Endothelial cell of umbilical vein (primary cell): ENCODE results near the gene TRDN.

ENCODE experiments used
- EZH2 ChIP-seq: IDR thresholded peaks from 2 replicates; pipeline ENCODE4 v1.6.1; 2012; ENCODE audit warnings: borderline replicate concordance, low read depth, mild to moderate bottlenecking, moderate library complexity, low read length, inconsistent platforms; ENCODE audit not compliant: severe bottlenecking
- FOS ChIP-seq: IDR thresholded peaks from 2 replicates; pipeline ENCODE4 v1.6.1; 2011; ENCODE audit warnings: mild to moderate bottlenecking, low read length, moderate library complexity, borderline replicate concordance; ENCODE audit not compliant: insufficient read depth
- GATA2 ChIP-seq: IDR thresholded peaks from 2 replicates; pipeline ENCODE4 v1.7.0; 2011; ENCODE audit warnings: low read depth, mild to moderate bottlenecking, moderate library complexity, mixed read lengths, low read length; ENCODE audit not compliant: insufficient read length, insufficient read depth
- JUN ChIP-seq: IDR thresholded peaks from 2 replicates; pipeline ENCODE4 v1.6.1; 2011; ENCODE audit warnings: borderline replicate concordance, low read depth; ENCODE audit not compliant: insufficient read length, insufficient read depth
- MYC ChIP-seq: IDR thresholded peaks from one replicate; pipeline ENCODE4 v1.6.1; 2011; ENCODE audit warnings: mild to moderate bottlenecking, low read depth, low read length
- POLR2A ChIP-seq: IDR thresholded peaks from 2 replicates; pipeline ENCODE4 v1.6.1; 2012; ENCODE audit warnings: low read depth, mild to moderate bottlenecking, control low read depth, low read length
- POLR2AphosphoS5 ChIP-seq: IDR thresholded peaks from 2 replicates; pipeline ENCODE4 v1.6.1; 2012; ENCODE audit warnings: low read depth, mild to moderate bottlenecking, control low read depth, low read length, moderate library complexity; ENCODE audit not compliant: insufficient read depth
- TF ChIP-seq, protein P1 (sequence below), 2 donors: IDR thresholded peaks; 1 replicate in 1 of 2; 2 replicates in 1 of 2; pipeline ENCODE4 v1.5.1; 2011; ENCODE audit warnings: low read length in 2 of 2, mild to moderate bottlenecking in 2 of 2, moderate library complexity in 2 of 2, control low read depth in 1 of 2, inconsistent platforms in 1 of 2, low read depth in 1 of 2; ENCODE audit not compliant: insufficient read depth in 1 of 2; ENCODE audit errors: extremely low read depth in 1 of 2
- TF ChIP-seq, protein P2 (sequence below): IDR thresholded peaks from 2 replicates; pipeline ENCODE4 v1.6.1; 2011; ENCODE audit not compliant: insufficient read depth, insufficient read length

DNA sequence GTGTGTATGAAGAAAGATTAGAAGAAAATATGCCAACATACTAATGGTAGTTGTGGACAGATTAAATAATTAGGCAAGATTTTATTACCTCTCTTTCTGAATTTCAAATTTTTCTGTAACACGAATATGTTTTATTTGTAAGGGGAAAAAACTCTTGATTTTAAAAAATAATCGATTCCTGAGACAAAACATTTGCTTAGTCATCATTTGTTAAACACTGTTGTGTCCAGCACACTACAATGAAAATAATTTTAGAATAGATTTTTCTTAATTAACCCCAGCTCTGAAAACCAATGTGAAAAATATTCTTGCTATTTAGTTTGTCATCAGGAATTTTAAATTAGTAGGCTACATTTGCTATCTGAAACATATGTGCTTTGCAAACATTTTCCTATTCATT, 253.0 kb downstream of the TRDN start:
- TF ChIP-seq POLR2A: no peak
- TF ChIP-seq EZH2: no peak
- TF ChIP-seq JUN: no peak
- no peak for TF ChIP-seq GATA2
- TF ChIP-seq, protein P1, sequence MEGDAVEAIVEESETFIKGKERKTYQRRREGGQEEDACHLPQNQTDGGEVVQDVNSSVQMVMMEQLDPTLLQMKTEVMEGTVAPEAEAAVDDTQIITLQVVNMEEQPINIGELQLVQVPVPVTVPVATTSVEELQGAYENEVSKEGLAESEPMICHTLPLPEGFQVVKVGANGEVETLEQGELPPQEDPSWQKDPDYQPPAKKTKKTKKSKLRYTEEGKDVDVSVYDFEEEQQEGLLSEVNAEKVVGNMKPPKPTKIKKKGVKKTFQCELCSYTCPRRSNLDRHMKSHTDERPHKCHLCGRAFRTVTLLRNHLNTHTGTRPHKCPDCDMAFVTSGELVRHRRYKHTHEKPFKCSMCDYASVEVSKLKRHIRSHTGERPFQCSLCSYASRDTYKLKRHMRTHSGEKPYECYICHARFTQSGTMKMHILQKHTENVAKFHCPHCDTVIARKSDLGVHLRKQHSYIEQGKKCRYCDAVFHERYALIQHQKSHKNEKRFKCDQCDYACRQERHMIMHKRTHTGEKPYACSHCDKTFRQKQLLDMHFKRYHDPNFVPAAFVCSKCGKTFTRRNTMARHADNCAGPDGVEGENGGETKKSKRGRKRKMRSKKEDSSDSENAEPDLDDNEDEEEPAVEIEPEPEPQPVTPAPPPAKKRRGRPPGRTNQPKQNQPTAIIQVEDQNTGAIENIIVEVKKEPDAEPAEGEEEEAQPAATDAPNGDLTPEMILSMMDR (IDR thresholded peaks at IDR 0.05; ENCODE audit: extremely low read depth in 1 of 2, insufficient read depth in 1 of 2, low read depth in 1 of 2, low read length in 2 of 2): no peak
- no peak for TF ChIP-seq POLR2AphosphoS5
- TF ChIP-seq, protein P2, sequence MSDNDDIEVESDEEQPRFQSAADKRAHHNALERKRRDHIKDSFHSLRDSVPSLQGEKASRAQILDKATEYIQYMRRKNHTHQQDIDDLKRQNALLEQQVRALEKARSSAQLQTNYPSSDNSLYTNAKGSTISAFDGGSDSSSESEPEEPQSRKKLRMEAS: no peak
- no peak for TF ChIP-seq MYC
- no peak for TF ChIP-seq FOS
